Heart left ventricle (tissue), 13 donors: Measurements from ENCODE around the gene GRAP.

ENCODE experiments used
- CTCF ChIP-seq, 12 donors: fragments of 200-600 bp; sonication (generic) in 4 of 12; IDR thresholded peaks; one replicate each; pipeline versions ENCODE4 v1.5.0 to v1.8.0; 2018 to 2022; ENCODE audit warnings: antibody characterized with exemption in 12 of 12, mild to moderate bottlenecking in 5 of 12
- POLR2A ChIP-seq, 2 donors: fragments of 450-650 bp; IDR thresholded peaks; one replicate each; pipeline ENCODE4 v1.6.1; 2017; ENCODE audit warnings: antibody characterized with exemption in 2 of 2, mild to moderate bottlenecking in 2 of 2, moderate library complexity in 2 of 2
- donor health status: ischemic (EF 13 %, LVEDD 7.1; RV severe dilation, severe dysfunction).
- donor health status: DM: no; HTN: yes; CAD: no.
- donor health status: DM: no; HTN: no; CAD: no.
- donor health status: ischemic (EF 25% LVEDD 6.9; RV normal size, moderate dysfunction).
- donor health status: ischemic (EF 25% LVEDD 5.7; RV mildly dilated, moderate dysfunction).
- donor health status: ischemic (EF 35%, LVEDD 5.7; RV mildly dilated, moderate dysfunction).
- donor health status: nonischemic (EF 11% LVEDD 7.7; RV severe dilation, severe dysfunction).
- donor health status: DM: yes; HTN: yes; CAD: no.
- donor health status: PGD.
- donor health status: ischemic (EF 29% LVEDD 5.4; RV normal size, mild dysfunction).
- donor health status: nonischemic (EF 23%, LVEDD 6.1; RV moderate dilation, normal function).

DNA sequence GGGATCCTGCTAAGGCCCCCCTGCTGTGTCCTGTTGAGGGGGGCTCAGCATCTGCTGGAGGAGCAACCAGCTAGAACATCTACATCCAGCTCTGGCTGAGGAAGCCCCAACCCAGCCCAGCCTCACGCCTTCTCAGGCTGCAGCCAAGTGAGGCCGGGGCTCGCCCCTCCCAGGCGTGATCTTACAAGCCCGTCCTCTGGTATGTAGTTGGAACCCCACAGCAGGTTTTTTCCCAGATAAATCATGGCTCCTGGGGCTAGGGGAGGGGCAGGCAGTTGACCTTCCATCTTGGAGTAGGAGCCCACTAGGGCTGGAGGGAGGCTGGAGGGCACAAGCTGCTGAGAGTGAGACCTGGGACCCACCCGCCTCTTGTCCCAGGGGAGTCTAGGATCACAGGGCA is 46.8 kb downstream of the GRAP start:
- TF ChIP-seq POLR2A (IDR thresholded peaks at IDR 0.05), result no peak
- no peak for TF ChIP-seq CTCF (IDR thresholded peaks at IDR 0.05)
